Activated CD8-positive, alpha-beta memory T cell treated with anti-CD3 and anti-CD28 coated beads for 36 hours (primary cell): Measurements from ENCODE around the gene NHLRC4. TPM values are rescaled to one million over a fixed set of nuclear protein-coding genes. Genes with fewer than 3 reads are reported as not detected.

ENCODE experiments used
- CTCF ChIA-PET: fragments of 350-600 bp; sonication (Branson Sonifier 250); formaldehyde crosslinking; loops from one replicate; lab custom pipeline; 2021; ENCODE audit warnings: antibody characterized with exemption; lab: Charles Lee
- POLR2A ChIA-PET: fragments of 350-600 bp; sonication (Branson Sonifier 250); formaldehyde crosslinking; loops from one replicate; lab custom pipeline; 2021; ENCODE audit warnings: antibody characterized with exemption; lab: Charles Lee
- total RNA-seq, 2 experiments: library from RNA; stranded (reverse); gene quantifications; one replicate each; pipeline ENCODE4 v1.2.3, GENCODE V29; 2021

NHLRC4 gene
- total RNA-seq, 2 experiments from 2014 or later, result 0.25 to 0.27 TPM

- ChIA-PET POLR2A (interaction anchor here (1.2 kb wide), 1 partner anchor 11 kb away, joined by 5 read pairs; no protein-coding TSS in a partner anchor), CTCF (no interaction called here)
Observed at GRCh38 chr16:576197-576822, 9.5 kb downstream of the NHLRC4 start.

- CTCF ChIA-PET, result interaction anchor here (0.7 to 2.9 kb wide), 2 partner anchors 10 kb away, joined by 6 to 17 read pairs; partner anchors contain the start of gene NHLRC4
- POLR2A ChIA-PET, result interaction anchor here (0.6 to 1.2 kb wide), 2 partner anchors 11 to 21 kb away, joined by 4 to 5 read pairs; no protein-coding TSS in a partner anchor
Observed at GRCh38 chr16:576823-577201, 10.0 kb downstream of the NHLRC4 start.

- ChIA-PET POLR2A (interaction anchor here (0.6 kb wide), 1 partner anchor 10 kb away, joined by 3 read pairs; no protein-coding TSS in a partner anchor), CTCF (interaction anchor here (2.9 kb wide), 1 partner anchor 9 kb away, joined by 17 read pairs; no protein-coding TSS in a partner anchor)
Observed at GRCh38 chr16:577796-578195, 11.0 kb downstream of the NHLRC4 start.

- CTCF ChIA-PET, result interaction anchor here (1.0 to 2.9 kb wide), 4 partner anchors 9 to 48 kb away, joined by 3 to 17 read pairs (median 3); partner anchors contain the start of gene RAB40C
- POLR2A ChIA-PET, result interaction anchor here (0.6 kb wide), 1 partner anchor 9 kb away, joined by 3 read pairs; no protein-coding TSS in a partner anchor
Observed at GRCh38 chr16:578232-578869, 11.5 kb downstream of the NHLRC4 start.

GRCh38 chr16:578870-579405 lies 12.1 kb downstream of the NHLRC4 start:
- POLR2A ChIA-PET, result no interaction called here

GRCh38 chr16:580141-580945 lies 13.5 kb downstream of the NHLRC4 start:
- ChIA-PET POLR2A (interaction anchor here (0.9 kb wide), 1 partner anchor 110 kb away, joined by 3 read pairs; the partner anchor contains the start of gene WDR24), CTCF (interaction anchor here (1.0 to 1.5 kb wide), 4 partner anchors 10 to 51 kb away, joined by 3 to 8 read pairs (median 4); partner anchors contain the start of gene WFIKKN1)

More at GRCh38 chr16:578870-579405, 12.1 kb downstream of the NHLRC4 start:
- CTCF ChIA-PET, result interaction anchor here (0.7 to 2.9 kb wide), 12 partner anchors 8 to 90 kb away, joined by 3 to 17 read pairs (median 3); partner anchors contain the start of genes RAB40C and WFIKKN1

GRCh38 chr16:580946-581498 lies 14.2 kb downstream of the NHLRC4 start:
- ChIA-PET CTCF (interaction anchor here (1.0 to 1.5 kb wide), 2 partner anchors 11 to 53 kb away, joined by 3 to 4 read pairs; no protein-coding TSS in a partner anchor), POLR2A (no interaction called here)

- CTCF ChIA-PET, result interaction anchor here (0.6 kb wide), 1 partner anchor 109 kb away, joined by 3 read pairs; no protein-coding TSS in a partner anchor
- POLR2A ChIA-PET, result no interaction called here
Observed at GRCh38 chr16:582218-582613, 15.4 kb downstream of the NHLRC4 start.

GRCh38 chr16:582614-583331 lies 16.0 kb downstream of the NHLRC4 start:
- ChIA-PET POLR2A (no interaction called here), CTCF (interaction anchor here (0.6 kb wide), 1 partner anchor 110 kb away, joined by 3 read pairs; no protein-coding TSS in a partner anchor)

- ChIA-PET POLR2A (no interaction called here), CTCF (interaction anchor here (0.6 kb wide), 1 partner anchor 139 kb away, joined by 3 read pairs; no protein-coding TSS in a partner anchor)
Observed at GRCh38 chr16:583470-583814, 16.6 kb downstream of the NHLRC4 start.

- ChIA-PET POLR2A (no interaction called here), CTCF (interaction anchor here (0.6 kb wide), 1 partner anchor 139 kb away, joined by 3 read pairs; no protein-coding TSS in a partner anchor)
Observed at GRCh38 chr16:583815-584591, 17.2 kb downstream of the NHLRC4 start.

- POLR2A ChIA-PET, result interaction anchor here (0.5 to 0.8 kb wide), 2 partner anchors 18 to 55 kb away, joined by 5 read pairs; partner anchors contain the start of gene NHLRC4
Observed at GRCh38 chr16:585351-585750, 18.5 kb downstream of the NHLRC4 start.

GRCh38 chr16:586047-586644 lies 19.3 kb downstream of the NHLRC4 start:
- POLR2A ChIA-PET, result no interaction called here
- CTCF ChIA-PET, result interaction anchor here (2.8 kb wide), 1 partner anchor 8 kb away, joined by 17 read pairs; no protein-coding TSS in a partner anchor

More at GRCh38 chr16:585351-585750, 18.5 kb downstream of the NHLRC4 start:
- CTCF ChIA-PET, result no interaction called here

- ChIA-PET CTCF (interaction anchor here (2.8 kb wide), 1 partner anchor 9 kb away, joined by 17 read pairs; no protein-coding TSS in a partner anchor), POLR2A (interaction anchor here (0.6 to 1.7 kb wide), 4 partner anchors 9 to 564 kb away, joined by 3 to 5 read pairs (median 4); no protein-coding TSS in a partner anchor)
Observed at GRCh38 chr16:586645-587590, 20.1 kb downstream of the NHLRC4 start.

GRCh38 chr16:588639-588888 lies 21.8 kb downstream of the NHLRC4 start:
- CTCF ChIA-PET, result interaction anchor here (0.7 to 1.6 kb wide), 2 partner anchors 61 to 186 kb away, joined by 3 to 4 read pairs; partner anchors contain the start of gene CAPN15
- POLR2A ChIA-PET, result interaction anchor here (0.7 to 1.7 kb wide), 5 partner anchors 12 to 65 kb away, joined by 3 to 5 read pairs (median 3); partner anchors contain the start of gene NHLRC4
